ENCODE measurements around the gene RAB6D. TPM values are rescaled to one million over a fixed set of nuclear protein-coding genes. Genes with fewer than 3 reads are reported as not detected.
"Not testable (repeated sequence)": the region's sequence is repeated elsewhere in the genome, so short reads cannot be mapped to it uniquely, and the experiment has no call there.

Gene RAB6D
- total RNA-seq, 1 donor from 2014 or later: under 0.01 TPM

DNA sequence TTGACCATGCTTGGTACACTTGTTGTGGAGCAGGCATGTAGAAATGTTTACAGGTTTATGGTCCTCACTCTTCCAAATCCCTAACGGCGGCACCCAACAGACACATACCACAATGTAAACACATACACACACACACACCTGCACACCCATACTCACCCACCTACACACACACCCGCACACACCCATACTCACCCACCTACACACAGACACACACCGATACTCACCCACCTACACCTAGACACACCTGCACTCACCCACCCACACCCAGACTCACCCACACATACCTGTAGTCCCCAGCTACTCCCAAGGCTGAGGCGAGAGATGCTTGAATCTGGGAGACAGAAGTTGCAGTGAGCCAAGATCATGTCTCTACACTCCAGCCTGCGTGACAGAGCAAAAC is 1.5 kb upstream of the RAB6D start:
- DNase-seq: no peak

DNA sequence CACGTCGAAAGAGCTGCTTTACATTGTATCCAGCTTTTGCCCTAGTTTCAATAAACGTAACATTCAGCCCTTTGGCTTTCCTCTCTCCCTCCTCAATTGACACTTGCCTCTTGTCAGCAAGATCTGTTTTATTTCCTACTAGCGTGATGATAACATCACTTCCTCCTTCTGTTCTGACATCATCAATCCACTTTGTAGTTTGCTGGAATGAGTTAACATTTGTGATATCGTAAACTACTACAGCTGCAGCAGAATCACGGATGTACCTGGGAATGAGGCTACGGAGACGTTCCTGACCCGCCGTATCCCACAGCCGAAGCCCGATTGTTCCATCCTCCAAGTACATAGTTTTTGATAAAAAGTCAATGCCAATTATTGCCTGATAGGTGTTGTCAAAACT is 755 bp downstream of the RAB6D start:
- peak; percentile 3 for DNase-seq

DNA sequence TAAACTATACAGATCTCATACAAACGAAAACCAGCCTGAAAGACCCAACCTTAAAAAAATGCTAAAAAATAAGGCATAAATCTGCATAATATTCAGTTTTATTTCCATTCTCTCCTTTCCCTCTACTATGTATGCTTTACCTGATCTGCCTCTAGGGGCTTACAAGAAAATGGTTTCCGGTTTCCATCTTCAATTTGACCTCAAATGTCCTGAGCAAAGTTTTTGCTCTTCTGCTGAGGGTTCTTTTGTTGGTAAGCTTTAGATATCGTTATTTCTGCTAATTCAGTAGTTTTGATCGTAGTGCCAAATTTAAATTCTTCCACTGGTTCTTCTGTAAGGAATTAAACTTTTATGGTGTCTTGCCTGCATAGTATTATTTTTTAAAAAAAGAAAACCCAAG is 2.2 kb downstream of the RAB6D start:
- DNase-seq: not testable (repeated sequence)

DNA sequence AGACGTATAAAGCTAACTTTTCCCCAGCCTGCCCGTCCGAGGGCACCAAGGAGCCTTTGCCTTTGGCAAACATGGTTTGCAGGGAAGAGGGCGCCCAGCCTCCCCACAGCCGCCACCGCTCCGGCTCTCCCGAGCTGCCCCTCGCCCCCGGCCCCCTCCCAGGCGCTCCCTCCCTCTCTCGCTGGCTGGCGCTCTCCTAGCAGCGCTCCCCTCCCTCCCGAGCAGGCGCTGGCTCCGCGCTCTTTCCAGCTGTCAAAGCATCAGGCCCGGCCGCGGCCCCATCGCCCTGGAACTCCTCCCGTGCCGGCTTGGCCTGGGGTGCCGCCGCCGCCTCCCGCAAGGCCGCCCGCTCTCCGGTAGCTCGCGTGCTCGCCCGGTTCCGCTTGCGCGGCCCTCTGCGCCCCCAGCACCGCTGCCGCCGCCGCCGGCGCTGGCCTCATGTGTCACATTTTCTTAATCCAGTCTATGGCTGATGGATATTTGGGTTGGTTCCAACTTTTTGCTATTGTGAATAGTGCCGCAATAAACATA is 10.7 kb downstream of the RAB6D start:
- DNase-seq: not testable (repeated sequence)

DNA sequence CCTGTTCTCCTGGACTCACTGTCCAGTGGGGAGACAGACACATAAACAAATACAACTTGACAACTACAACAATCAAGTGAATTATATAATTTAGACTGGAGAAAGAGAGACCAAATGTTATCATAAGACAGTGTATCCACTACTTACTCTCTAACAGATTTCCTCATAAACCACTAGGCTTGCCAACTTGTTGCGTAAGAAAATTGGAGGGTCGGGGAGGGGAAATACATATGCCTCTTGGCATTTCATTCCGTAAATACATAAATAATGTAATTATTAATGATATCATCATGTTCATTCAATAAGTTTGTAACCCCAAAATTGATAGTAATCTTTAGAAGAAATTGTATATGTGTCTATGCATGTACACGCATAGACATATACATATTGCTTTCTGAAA is 14.9 kb downstream of the RAB6D start:
- no peak for DNase-seq

DNA sequence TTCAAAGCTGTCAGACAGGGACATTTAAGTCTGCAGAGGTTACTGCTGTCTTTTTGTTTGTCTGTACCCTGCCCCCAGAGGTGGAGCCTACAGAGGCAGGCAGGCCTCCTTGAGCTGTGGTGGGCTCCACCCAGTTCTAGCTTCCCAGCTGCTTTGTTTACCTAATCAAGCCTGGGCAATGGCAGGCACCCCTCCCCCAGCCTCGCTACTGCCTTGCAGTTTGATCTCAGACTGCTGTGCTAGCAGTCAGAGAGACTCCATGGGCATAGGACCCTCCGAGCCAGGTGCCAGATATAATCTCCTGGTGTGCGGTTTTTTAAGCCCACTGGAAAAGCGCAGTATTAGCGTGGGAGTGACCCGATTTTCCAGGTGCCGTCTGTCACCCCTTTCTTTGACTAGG is 16.9 kb downstream of the RAB6D start:
- not testable (repeated sequence) for DNase-seq

DNA sequence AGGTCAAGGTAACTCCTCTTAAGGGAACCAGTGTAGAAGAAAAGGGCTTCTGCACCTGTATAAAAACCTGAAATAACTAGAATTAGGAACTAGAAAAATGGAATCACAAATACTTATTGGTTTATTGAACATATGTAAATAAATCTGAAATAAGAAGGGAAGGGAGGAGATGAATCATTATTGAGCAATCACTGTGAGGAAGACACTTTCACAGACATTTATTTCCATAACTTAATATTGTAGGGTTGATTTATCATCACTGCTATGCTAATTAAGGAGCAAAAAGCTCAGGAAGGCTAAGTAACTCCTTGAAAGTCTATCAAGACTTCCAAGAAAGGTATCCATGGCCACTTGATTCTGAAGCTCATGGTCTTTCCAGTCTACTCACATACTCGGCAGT is 24.7 kb downstream of the RAB6D start:
- DNase-seq: not testable (repeated sequence)

DNA sequence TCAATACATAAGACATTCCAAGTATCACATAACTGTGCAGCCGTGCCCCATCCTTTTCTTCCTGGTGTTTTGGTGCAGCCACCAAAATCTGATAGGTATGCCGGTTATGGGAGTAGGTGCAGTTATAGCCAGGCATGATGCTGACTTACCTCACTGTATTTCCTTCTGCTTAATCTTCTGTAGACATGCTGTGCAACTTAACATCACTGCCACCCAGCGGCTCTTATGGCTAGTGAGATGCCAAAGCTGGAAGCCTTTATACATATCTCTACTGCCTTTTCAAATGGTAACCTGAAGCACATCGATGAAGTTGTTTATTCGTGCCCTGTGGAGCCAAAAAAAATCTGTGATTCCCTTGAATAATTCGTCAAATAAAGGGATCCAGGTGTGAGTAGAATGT is 28.6 kb downstream of the RAB6D start:
- peak; percentile 66 for DNase-seq

DNA sequence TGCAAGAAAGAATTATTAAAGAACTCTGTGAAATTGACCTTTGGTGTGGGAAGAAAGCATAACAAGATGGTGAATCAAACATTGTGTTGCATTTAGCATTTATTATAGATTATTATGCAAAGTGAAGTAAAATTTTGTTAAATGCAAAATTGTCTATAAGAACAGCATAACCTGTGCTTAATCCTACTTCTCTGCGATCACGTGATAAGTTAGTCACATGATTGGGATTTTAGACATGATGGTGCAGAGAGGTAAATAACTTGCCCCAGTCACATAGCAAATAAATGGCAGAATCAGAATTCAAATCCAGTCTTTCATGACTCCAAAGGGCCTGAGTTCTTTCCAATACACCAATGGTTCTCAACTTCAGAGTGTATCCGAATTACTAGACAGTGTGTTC is 31.3 kb downstream of the RAB6D start:
- DNase-seq: not testable (repeated sequence)

DNA sequence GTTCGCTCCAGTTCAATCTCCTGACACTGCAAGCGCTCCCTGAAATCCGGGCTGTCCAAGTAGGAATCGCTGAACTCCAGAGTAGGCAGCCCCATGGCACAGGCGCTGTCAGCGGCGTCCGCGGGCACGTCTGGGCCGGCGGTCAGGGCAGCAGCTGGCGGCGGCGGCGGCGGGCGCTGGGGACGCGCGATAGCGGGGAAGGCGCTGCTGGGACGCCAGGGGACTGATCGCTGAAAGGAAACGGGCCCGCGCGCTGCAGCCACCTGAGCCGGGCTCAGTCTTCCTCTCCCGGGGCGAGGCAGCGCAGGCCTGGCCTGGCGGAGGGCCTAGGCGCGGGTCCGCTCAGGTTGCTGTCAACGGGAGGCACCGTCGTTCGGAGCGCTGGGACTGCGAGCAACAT is 33.0 kb downstream of the RAB6D start:
- DNase-seq: peak; percentile 2

DNA sequence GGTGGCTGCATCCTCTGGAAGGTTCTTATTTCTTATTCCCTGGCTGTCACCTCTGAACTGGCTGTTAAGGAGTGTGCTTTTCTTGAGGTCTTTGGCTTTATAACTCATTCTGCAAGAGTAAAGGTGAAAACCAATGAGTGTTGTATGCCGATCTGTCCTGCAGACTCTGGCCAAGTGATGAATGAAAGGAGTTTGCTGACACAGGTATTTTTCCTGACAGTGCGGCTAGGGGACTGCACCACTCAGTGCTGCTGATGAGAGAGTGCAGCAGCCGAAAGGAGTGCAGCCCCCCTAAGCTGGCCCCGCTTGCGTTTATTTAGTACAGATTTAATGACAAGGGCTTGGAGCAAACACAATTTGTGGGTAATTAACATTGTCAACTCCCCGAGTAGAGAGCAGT is 41.8 kb downstream of the RAB6D start:
- no peak for DNase-seq

DNA sequence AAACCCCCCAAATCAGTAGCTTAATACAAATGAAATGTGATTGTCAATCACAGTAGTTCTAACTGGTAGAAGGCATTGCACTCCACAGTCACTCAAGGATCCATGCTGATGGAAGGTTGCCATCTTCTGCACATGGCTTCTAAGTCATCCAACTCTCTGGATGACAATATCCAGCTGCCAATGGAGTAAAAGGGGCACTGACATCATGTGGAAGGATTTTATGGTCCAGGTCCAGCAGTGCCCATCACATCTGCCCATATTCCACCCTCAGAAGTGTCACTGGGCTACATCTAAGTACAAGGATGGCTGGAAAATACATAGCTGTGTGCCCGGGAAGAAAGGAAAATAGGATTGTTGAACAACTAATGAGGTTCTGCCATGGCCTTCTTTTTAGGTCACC is 42.6 kb downstream of the RAB6D start:
- DNase-seq: not testable (repeated sequence)

DNA sequence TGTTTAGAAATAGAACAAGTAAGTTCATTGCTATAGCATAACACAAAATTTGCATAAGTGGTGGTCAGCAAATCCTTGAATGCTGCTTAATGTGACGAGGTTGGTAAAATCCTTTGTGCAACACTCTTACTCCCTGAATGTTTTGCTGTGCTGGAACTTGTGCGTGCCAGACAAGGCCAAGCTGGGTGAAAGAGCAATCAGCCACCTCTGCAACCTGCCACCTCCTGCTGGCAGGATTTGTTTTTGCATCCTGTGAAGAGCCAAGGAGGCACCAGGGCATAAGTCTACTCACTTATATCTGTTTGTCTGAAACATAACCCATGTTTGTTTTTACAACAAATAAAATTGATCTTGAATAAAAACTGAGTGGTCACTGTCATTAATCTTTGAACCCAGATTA is 53.0 kb downstream of the RAB6D start:
- DNase-seq: peak; percentile 10

Other genes with a start within 250 kb of the RAB6D start
- 0.17 and 0.47 TPM in 2 replicates for gene POTEE, start 154.6 kb downstream of the RAB6D start, total RNA-seq
- gene TUBA3D, start 112.0 kb upstream of the RAB6D start, total RNA-seq: not detected in 2 replicates
- gene MZT2A, start 128.2 kb upstream of the RAB6D start, total RNA-seq: 59.8 and 140 TPM in 2 replicates
- 2.2 and 6.5 TPM in 2 replicates for gene CCDC74A, start 163.7 kb upstream of the RAB6D start, total RNA-seq

All from dermis blood vessel endothelial cell (primary cell).